HepG2 (cell line): ENCODE measurements around the gene ELFN1. TPM values are rescaled to one million over a fixed set of nuclear protein-coding genes. Genes with fewer than 3 reads are reported as not detected.

Source experiments
- CEBPB ChIP-seq: IDR thresholded peaks from 2 replicates; pipeline ENCODE4 v1.6.1; 2011; ENCODE audit warnings: low read depth, low read length, improper control_type of control experiment, borderline replicate concordance
- CREM ChIP-seq, 2 experiments: sonication (generic) in 1 of 2; formaldehyde crosslinking in 1 of 2; IDR thresholded peaks; 2 replicates each; pipeline versions ENCODE4 v1.4.0 to v1.6.1; 2016 to 2020; ENCODE audit warnings: antibody characterized with exemption in 1 of 2, mild to moderate bottlenecking in 1 of 2, missing genetic modification reagents in 1 of 2
- DR1 ChIP-seq: sonication (generic); formaldehyde crosslinking; IDR thresholded peaks from 2 replicates; pipeline ENCODE4 v1.8.0; 2021; ENCODE audit warnings: mild to moderate bottlenecking, missing genetic modification reagents, inconsistent platforms
- EP300 ChIP-seq, 3 experiments: sonication (generic) in 1 of 3; formaldehyde crosslinking in 1 of 3; IDR thresholded peaks; 2 replicates each; pipeline versions ENCODE4 v1.5.1 to v1.6.1; 2011 to 2020; ENCODE audit warnings: low read depth in 2 of 3, low read length in 2 of 3, borderline replicate concordance in 1 of 3, improper control_type of control experiment in 1 of 3, mild to moderate bottlenecking in 1 of 3, missing genetic modification reagents in 1 of 3, moderate library complexity in 1 of 3
- GTF3A ChIP-seq: sonication (generic); formaldehyde crosslinking; conservative IDR thresholded peaks from 2 replicates; pipeline ENCODE4 v1.4.0; 2020; ENCODE audit warnings: mild to moderate bottlenecking, missing genetic modification reagents
- KLF6 ChIP-seq: IDR thresholded peaks from 2 replicates; pipeline ENCODE4 v1.8.0; 2016; ENCODE audit warnings: missing biosample characterization, missing genetic modification reagents
- PRMT3 ChIP-seq: sonication (generic); formaldehyde crosslinking; IDR thresholded peaks from 2 replicates; pipeline ENCODE4 v1.8.1; 2022; ENCODE audit warnings: low read depth, mild to moderate bottlenecking, moderate library complexity, missing genetic modification reagents, borderline replicate concordance
- RAD21 ChIP-seq: fragments of 450-650 bp; formaldehyde crosslinking; IDR thresholded peaks from 2 replicates; pipeline ENCODE4 v1.5.0; 2020; ENCODE audit warnings: mild to moderate bottlenecking
- SMAD3 ChIP-seq: sonication (generic); formaldehyde crosslinking; IDR thresholded peaks from 2 replicates; pipeline ENCODE4 v1.4.0; 2020; ENCODE audit warnings: missing genetic modification reagents
- TRIM24 ChIP-seq: sonication (generic); formaldehyde crosslinking; IDR thresholded peaks from 2 replicates; pipeline ENCODE4 v1.8.0; 2022; ENCODE audit warnings: mild to moderate bottlenecking, missing genetic modification reagents
- TSC22D2 ChIP-seq: sonication (generic); formaldehyde crosslinking; IDR thresholded peaks from 2 replicates; pipeline ENCODE4 v1.5.1; 2020; ENCODE audit warnings: missing genetic modification reagents, mild to moderate bottlenecking, borderline replicate concordance
- ZFP36 ChIP-seq: fragments of 150-350 bp; IDR thresholded peaks from 2 replicates; pipeline ENCODE4 v1.6.1; 2018; ENCODE audit warnings: borderline replicate concordance, low read length, low read depth; ENCODE audit not compliant: partially characterized antibody
- ZNF180 ChIP-seq: sonication (generic); formaldehyde crosslinking; IDR thresholded peaks from 2 replicates; pipeline ENCODE4 v1.4.0; 2020; ENCODE audit warnings: low read depth, missing genetic modification reagents, borderline replicate concordance
- ZNF546 ChIP-seq: sonication (generic); formaldehyde crosslinking; conservative IDR thresholded peaks from 2 replicates; pipeline ENCODE4 v1.8.1; 2023; ENCODE audit warnings: mild to moderate bottlenecking, missing genetic modification reagents
- ZNF569 ChIP-seq: sonication (generic); formaldehyde crosslinking; IDR thresholded peaks from 2 replicates; pipeline ENCODE4 v1.5.0; 2020; ENCODE audit warnings: mild to moderate bottlenecking, missing genetic modification reagents, moderate library complexity, borderline replicate concordance
- ZNF652 ChIP-seq: IDR thresholded peaks from 2 replicates; pipeline ENCODE4 v1.6.1; 2016; ENCODE audit warnings: low read depth, borderline replicate concordance
- ZNF747 ChIP-seq: sonication (generic); formaldehyde crosslinking; IDR thresholded peaks from 2 replicates; pipeline ENCODE4 v1.8.1; 2023; ENCODE audit warnings: missing genetic modification reagents, mild to moderate bottlenecking, borderline replicate concordance
- ZNF816 ChIP-seq: sonication (generic); formaldehyde crosslinking; IDR thresholded peaks from 2 replicates; pipeline ENCODE4 v1.8.0; 2022; ENCODE audit warnings: missing genetic modification reagents, mild to moderate bottlenecking, borderline replicate concordance
- polyA plus RNA-seq, 8 experiments: library from polyadenylated mRNA; depleted of rRNA in 3 of 8; stranded (reverse) in 7 of 8; unstranded in 1 of 8; fragments of >200 nt; fragmentation: Illumina TruSeq in 4 of 8; extraction: Trizol in 4 of 8; gene quantifications; 2 replicates each; pipeline versions ENCODE4 v1.2.1 to v1.2.3, GENCODE V29; 2011 to 2016; ENCODE audit warnings: low read depth in 4 of 8, missing spikeins in 1 of 8, mixed read lengths in 1 of 8; ENCODE audit not compliant: insufficient read depth in 1 of 8
- total RNA-seq, 5 experiments: library from RNA; depleted of rRNA; stranded (reverse); fragments of >200 nt; fragmentation: Illumina TruSeq; extraction: Trizol; gene quantifications; 2 replicates each; pipeline ENCODE4 v1.2.3, GENCODE V29; 2016; ENCODE audit warnings: low read depth in 1 of 5
- TF ChIP-seq, protein P1 (sequence below): sonication (generic); formaldehyde crosslinking; IDR thresholded peaks from 2 replicates; pipeline ENCODE4 v1.4.0; 2020; ENCODE audit warnings: missing genetic modification reagents
- TF ChIP-seq, protein P2 (sequence below): sonication (generic); formaldehyde crosslinking; IDR thresholded peaks from 2 replicates; pipeline ENCODE4 v1.4.0; 2020; ENCODE audit warnings: missing genetic modification reagents
- TF ChIP-seq, protein P3 (sequence below): sonication (generic); formaldehyde crosslinking; IDR thresholded peaks from 2 replicates; pipeline ENCODE4 v1.5.0; 2020; ENCODE audit warnings: mild to moderate bottlenecking, low read depth, missing genetic modification reagents, borderline replicate concordance

The ELFN1 gene
- total and polyA plus RNA-seq, 2 of the 13 experiments (the other 11 are each of a cell fraction or from before 2014, with no cell fraction given), result 0.13 to 0.18 TPM

DNA sequence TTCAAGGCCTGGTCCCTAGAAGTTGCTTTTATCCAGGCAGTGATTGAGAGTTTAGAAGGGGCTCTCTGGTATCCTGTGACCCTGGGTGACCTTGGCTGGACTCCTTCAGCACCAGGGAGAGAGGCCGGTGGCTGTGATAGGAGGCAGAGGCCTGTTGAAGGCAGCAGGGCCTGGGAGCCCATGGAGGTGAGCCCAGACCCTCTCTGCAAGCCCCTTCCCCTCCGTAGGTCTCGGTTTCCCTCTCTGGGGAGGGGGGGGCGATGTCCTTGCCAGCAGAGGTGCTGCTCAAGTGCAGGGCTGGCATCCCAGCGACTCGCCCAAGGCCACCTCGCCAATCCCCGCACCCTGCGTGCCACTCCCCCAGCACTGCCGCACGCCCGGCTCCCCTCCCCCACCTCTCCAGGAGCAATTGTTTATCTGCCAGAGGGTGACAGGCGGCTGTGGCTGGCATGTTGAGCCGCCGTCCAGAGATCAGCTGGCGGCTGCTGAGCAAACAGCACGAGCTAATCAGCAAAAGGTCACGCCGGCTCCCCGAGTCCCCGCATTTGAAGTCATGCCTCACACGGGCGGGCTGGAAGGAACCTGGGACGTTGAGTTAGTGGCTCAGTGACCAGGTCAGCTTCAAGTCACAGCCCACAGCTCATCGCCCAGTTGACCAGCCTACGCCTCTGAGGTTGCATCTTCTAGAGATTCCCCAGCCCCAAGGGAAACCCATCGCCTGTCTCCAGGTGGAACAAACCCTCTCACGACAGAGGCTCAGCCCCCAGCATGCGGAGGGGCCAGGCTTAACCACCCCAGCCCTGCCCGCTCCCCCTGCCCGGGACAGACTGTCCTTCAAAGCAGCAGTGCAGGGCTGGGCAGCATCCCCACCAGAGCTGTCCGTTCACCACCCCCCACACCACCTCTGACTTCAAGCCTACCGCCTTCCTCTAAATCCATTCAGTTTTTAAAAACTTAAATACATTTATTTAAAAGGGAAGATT, 43.7 kb downstream of the ELFN1 start (continued):
- TF ChIP-seq, protein P1, sequence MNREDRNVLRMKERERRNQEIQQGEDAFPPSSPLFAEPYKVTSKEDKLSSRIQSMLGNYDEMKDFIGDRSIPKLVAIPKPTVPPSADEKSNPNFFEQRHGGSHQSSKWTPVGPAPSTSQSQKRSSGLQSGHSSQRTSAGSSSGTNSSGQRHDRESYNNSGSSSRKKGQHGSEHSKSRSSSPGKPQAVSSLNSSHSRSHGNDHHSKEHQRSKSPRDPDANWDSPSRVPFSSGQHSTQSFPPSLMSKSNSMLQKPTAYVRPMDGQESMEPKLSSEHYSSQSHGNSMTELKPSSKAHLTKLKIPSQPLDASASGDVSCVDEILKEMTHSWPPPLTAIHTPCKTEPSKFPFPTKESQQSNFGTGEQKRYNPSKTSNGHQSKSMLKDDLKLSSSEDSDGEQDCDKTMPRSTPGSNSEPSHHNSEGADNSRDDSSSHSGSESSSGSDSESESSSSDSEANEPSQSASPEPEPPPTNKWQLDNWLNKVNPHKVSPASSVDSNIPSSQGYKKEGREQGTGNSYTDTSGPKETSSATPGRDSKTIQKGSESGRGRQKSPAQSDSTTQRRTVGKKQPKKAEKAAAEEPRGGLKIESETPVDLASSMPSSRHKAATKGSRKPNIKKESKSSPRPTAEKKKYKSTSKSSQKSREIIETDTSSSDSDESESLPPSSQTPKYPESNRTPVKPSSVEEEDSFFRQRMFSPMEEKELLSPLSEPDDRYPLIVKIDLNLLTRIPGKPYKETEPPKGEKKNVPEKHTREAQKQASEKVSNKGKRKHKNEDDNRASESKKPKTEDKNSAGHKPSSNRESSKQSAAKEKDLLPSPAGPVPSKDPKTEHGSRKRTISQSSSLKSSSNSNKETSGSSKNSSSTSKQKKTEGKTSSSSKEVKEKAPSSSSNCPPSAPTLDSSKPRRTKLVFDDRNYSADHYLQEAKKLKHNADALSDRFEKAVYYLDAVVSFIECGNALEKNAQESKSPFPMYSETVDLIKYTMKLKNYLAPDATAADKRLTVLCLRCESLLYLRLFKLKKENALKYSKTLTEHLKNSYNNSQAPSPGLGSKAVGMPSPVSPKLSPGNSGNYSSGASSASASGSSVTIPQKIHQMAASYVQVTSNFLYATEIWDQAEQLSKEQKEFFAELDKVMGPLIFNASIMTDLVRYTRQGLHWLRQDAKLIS (CRISPR knock-in tag), result no peak
- TF ChIP-seq ZNF546 (CRISPR knock-in tag) (peak; percentile 82; the same call in 1 of the 2 replicates), EP300 (IDR thresholded peaks at IDR 0.05; ENCODE audit: low read depth in 2 of 2, low read length in 2 of 2) (peak; percentile 90 to 98), EP300 (CRISPR knock-in tag; IDR thresholded peaks at IDR 0.05; ENCODE audit: borderline replicate concordance) (peak; percentile 99), PRMT3 (CRISPR knock-in tag) (no peak), ZNF652 (no peak), ZNF816 (CRISPR knock-in tag) (peak; percentile 97), GTF3A (no peak), ZNF747 (CRISPR knock-in tag) (no peak; the same call in 1 of the 2 replicates), TSC22D2 (CRISPR knock-in tag) (no peak; the same call in 1 of the 2 replicates), DR1 (no peak; the same call in 1 of the 2 replicates), ZFP36 (no peak), KLF6 (peak; percentile 89), SMAD3 (CRISPR knock-in tag) (peak; percentile 90), CEBPB (no peak), TRIM24 (CRISPR knock-in tag) (peak; percentile 98), ZNF569 (CRISPR knock-in tag) (peak; percentile 87; the same call in 1 of the 2 replicates), CREM (IDR thresholded peaks at IDR 0.05) (peak; percentile 83), CREM (CRISPR knock-in tag; IDR thresholded peaks at IDR 0.05) (no peak), RAD21 (peak; percentile 41; the same call in 1 of the 2 replicates), ZNF180 (no peak; the same call in 1 of the 2 replicates)
- TF ChIP-seq, protein P2, sequence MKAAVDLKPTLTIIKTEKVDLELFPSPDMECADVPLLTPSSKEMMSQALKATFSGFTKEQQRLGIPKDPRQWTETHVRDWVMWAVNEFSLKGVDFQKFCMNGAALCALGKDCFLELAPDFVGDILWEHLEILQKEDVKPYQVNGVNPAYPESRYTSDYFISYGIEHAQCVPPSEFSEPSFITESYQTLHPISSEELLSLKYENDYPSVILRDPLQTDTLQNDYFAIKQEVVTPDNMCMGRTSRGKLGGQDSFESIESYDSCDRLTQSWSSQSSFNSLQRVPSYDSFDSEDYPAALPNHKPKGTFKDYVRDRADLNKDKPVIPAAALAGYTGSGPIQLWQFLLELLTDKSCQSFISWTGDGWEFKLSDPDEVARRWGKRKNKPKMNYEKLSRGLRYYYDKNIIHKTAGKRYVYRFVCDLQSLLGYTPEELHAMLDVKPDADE, result no peak
- TF ChIP-seq, protein P3, sequence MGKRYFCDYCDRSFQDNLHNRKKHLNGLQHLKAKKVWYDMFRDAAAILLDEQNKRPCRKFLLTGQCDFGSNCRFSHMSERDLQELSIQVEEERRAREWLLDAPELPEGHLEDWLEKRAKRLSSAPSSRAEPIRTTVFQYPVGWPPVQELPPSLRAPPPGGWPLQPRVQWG (CRISPR knock-in tag), result no peak
